K562 (cell line): ENCODE measurements around the gene KRTAP5-1. TPM values are rescaled to one million over a fixed set of nuclear protein-coding genes. Genes with fewer than 3 reads are reported as not detected.

ENCODE experiments used
- ATAC-seq: fragments of 200-7000 bp; cut with Tn5 transposase; 3 replicates; pipeline ENCODE4 v1.9.1; 2020; ENCODE audit warnings: moderate library complexity
- BruUV-seq: library from RNA; stranded (reverse); fragments of 400-500 nt; replicated peaks from 2 replicates; lab custom pipeline; 2021; lab: Mats Ljungman, UMichigan
- CTCF ChIA-PET: fragments of 300-600 bp; formaldehyde crosslinking; extraction: SDS; loops from one replicate; lab custom pipeline; 2021; ENCODE audit warnings: low intra/inter-chr PET ratio; lab: Yijun Ruan, JAX
- POLR2A ChIA-PET: fragments of 300-600, 350-650 bp; sonication (Branson Sonifier 250); formaldehyde crosslinking; extraction: SDS; loops from one replicate; lab custom pipeline; 2021; ENCODE audit warnings: antibody characterized with exemption, inconsistent platforms; lab: Yijun Ruan, JAX
- DNase-seq, 4 experiments: peaks; one replicate each; pipeline versions ENCODE4 v3.0.0 to v3.0.0-alpha.2; 2011 to 2018; ENCODE audit warnings: low spot score in 3 of 4, mixed read lengths in 3 of 4; ENCODE audit errors: extremely low read depth in 1 of 4
- FAIRE-seq: peaks from 2 replicates; lab custom pipeline; 2011; peaks lifted over from hg19 to GRCh38; lab: Jason Lieb, UNC
- H2AFZ ChIP-seq: 2 replicates; pipeline ENCODE4 v1.6.0; 2011; ENCODE audit warnings: low read depth, low read length, control low read depth, inconsistent platforms
- H3K27ac ChIP-seq: fragments of 200-600 bp; 3 replicates; pipeline ENCODE4 v1.8.0; 2011; ENCODE audit warnings: low read depth, mild to moderate bottlenecking, control low read depth, inconsistent platforms, low read length, moderate library complexity, mixed read lengths; ENCODE audit errors: extremely low read depth
- H3K27me3 ChIP-seq, 2 experiments: fragments of 300-600 bp in 1 of 2; 2 replicates in 1 of 2; 3 replicates in 1 of 2; pipeline versions ENCODE4 v1.6.0 to v1.8.0; 2011; ENCODE audit warnings: inconsistent platforms in 2 of 2, low read length in 2 of 2, mild to moderate bottlenecking in 1 of 2, mixed read lengths in 1 of 2, moderate library complexity in 1 of 2; ENCODE audit not compliant: control insufficient read depth in 2 of 2, insufficient read depth in 2 of 2
- H3K36me3 ChIP-seq: fragments of 300-600 bp; 3 replicates; pipeline ENCODE4 v1.8.0; 2011; ENCODE audit warnings: mild to moderate bottlenecking, low read length, inconsistent platforms; ENCODE audit not compliant: control insufficient read depth, insufficient read depth
- H3K4me1 ChIP-seq, 2 experiments: fragments of 200-600 bp in 1 of 2; replicated peaks in 1 of 2; 2 replicates in 1 of 2; 3 replicates in 1 of 2; pipeline versions ENCODE4 v1.5.1 to v1.8.0; 2011; ENCODE audit warnings: inconsistent platforms in 2 of 2, low read length in 2 of 2, mild to moderate bottlenecking in 1 of 2, mixed read lengths in 1 of 2, moderate library complexity in 1 of 2; ENCODE audit not compliant: control insufficient read depth in 2 of 2, insufficient read depth in 2 of 2
- H3K4me2 ChIP-seq: 2 replicates; pipeline ENCODE4 v1.6.1; 2011; ENCODE audit warnings: low read length, control low read depth, inconsistent platforms, mixed read lengths; ENCODE audit not compliant: insufficient read depth
- H3K4me3 ChIP-seq: fragments of 200-600 bp; sonication (generic), shearing (Covaris generic); 2 replicates; pipeline ENCODE4 v1.5.1; 2016; ENCODE audit warnings: control low read depth, inconsistent platforms
- H3K79me2 ChIP-seq: fragments of 200-600 bp; 3 replicates; pipeline ENCODE4 v1.8.0; 2011; ENCODE audit warnings: low read length, inconsistent platforms; ENCODE audit not compliant: control insufficient read depth, insufficient read depth
- H3K9ac ChIP-seq, 2 experiments: 2 replicates each; pipeline versions ENCODE4 v1.6.0 to v1.6.1; 2011; ENCODE audit warnings: low read depth in 2 of 2, low read length in 2 of 2, control low read depth in 1 of 2, inconsistent platforms in 1 of 2, mild to moderate bottlenecking in 1 of 2, mixed read lengths in 1 of 2; ENCODE audit not compliant: insufficient read depth in 1 of 2
- H3K9me1 ChIP-seq: one replicate; pipeline ENCODE4 v1.6.0; 2011; ENCODE audit warnings: inconsistent platforms, mild to moderate bottlenecking, low read length, moderate library complexity; ENCODE audit not compliant: control insufficient read depth, insufficient read depth
- H3K9me3 ChIP-seq: replicated peaks from 2 replicates; pipeline ENCODE4 v1.5.1; 2011; ENCODE audit warnings: low read depth, low read length, inconsistent platforms; ENCODE audit not compliant: control insufficient read depth, insufficient read depth
- H4K20me1 ChIP-seq: replicated peaks from 2 replicates; pipeline ENCODE4 v1.6.1; 2011; ENCODE audit warnings: low read length, inconsistent platforms, mixed read lengths; ENCODE audit not compliant: control insufficient read depth, insufficient read depth
- BMI1 ChIP-seq: fragments of 150-350 bp; IDR thresholded peaks from 2 replicates; pipeline ENCODE4 v1.6.1; 2014; ENCODE audit warnings: low read length
- BRD9 ChIP-seq: fragments of 450-650 bp; IDR thresholded peaks from 2 replicates; pipeline ENCODE4 v1.6.1; 2018; ENCODE audit warnings: low read depth; ENCODE audit not compliant: partially characterized antibody
- DACH1 ChIP-seq: fragments of 450-650 bp; IDR thresholded peaks from 2 replicates; pipeline ENCODE4 v1.6.1; 2018; ENCODE audit not compliant: partially characterized antibody
- FOSL1 ChIP-seq: fragments of 200-800 bp; sonication (Bioruptor generic); conservative IDR thresholded peaks from 2 replicates; pipeline ENCODE4 v1.6.1; 2016; ENCODE audit warnings: missing genetic modification characterization, missing compliant biosample characterization
- HSF4 ChIP-seq: fragments of 250-450 bp; sonication (Bioruptor Pico); IDR thresholded peaks from 2 replicates; pipeline ENCODE4 v2.1.2; 2022; ENCODE audit warnings: mild to moderate bottlenecking, moderate library complexity, borderline replicate concordance
- ILK ChIP-seq: fragments of 450-650 bp; IDR thresholded peaks from 2 replicates; pipeline ENCODE4 v1.6.1; 2016; ENCODE audit warnings: missing genetic modification characterization, low read depth, mild to moderate bottlenecking, missing compliant biosample characterization, moderate library complexity, borderline replicate concordance
- NR2C1 ChIP-seq, 2 experiments: fragments of 450-650 bp; IDR thresholded peaks; 2 replicates each; pipeline ENCODE4 v1.6.1; 2017; ENCODE audit warnings: mild to moderate bottlenecking in 2 of 2, antibody characterized with exemption in 1 of 2, inconsistent platforms in 1 of 2, missing compliant biosample characterization in 1 of 2, missing genetic modification characterization in 1 of 2
- SRSF7 ChIP-seq: fragments of 200-400 bp; formaldehyde crosslinking; optimal IDR thresholded peaks from 2 replicates; pipeline ENCODE3; 2017; ENCODE audit warnings: mild to moderate bottlenecking, low read depth, low read length
- TARDBP ChIP-seq: fragments of 450-650 bp; IDR thresholded peaks from 2 replicates; pipeline ENCODE4 v1.6.1; 2016
- ZFP1 ChIP-seq: fragments of 450-650 bp; formaldehyde crosslinking; IDR thresholded peaks from 2 replicates; pipeline ENCODE4 v1.4.0; 2020; ENCODE audit warnings: mild to moderate bottlenecking, mixed read lengths
- WGBS: fragments of 100-300 bp; shearing (Covaris generic); methylation state at CpG from one replicate; pipeline ENCODE4 v1.1.6; 2016; ENCODE audit warnings: low coverage, mixed read lengths; ENCODE audit not compliant: insufficient coverage; ENCODE audit errors: missing lambda C conversion rate; 5-methylcytosine and 5-hydroxymethylcytosine counted together
- in situ Hi-C: fragments of 300-500 bp; cut with MboI; formaldehyde crosslinking; loops from 4 replicates; pipeline ENCODE4 v1.15.0; 2018; ENCODE audit warnings: inconsistent platforms, mixed read lengths
- intact Hi-C: fragments of 100-400 bp; cut with micrococcal nuclease; formaldehyde crosslinking; loops from 2 replicates; pipeline ENCODE4 v1.14.2; 2022
- polyA plus RNA-seq, 8 experiments: library from polyadenylated mRNA; depleted of rRNA in 4 of 8; stranded (reverse) in 5 of 8; unstranded in 3 of 8; fragments of >200 nt; fragmentation: Nextera tagmentation in 2 of 8; fragmentation: Illumina TruSeq in 1 of 8; extraction: Ambion mirVana in 2 of 8; extraction: Trizol in 1 of 8; gene quantifications; 2 replicates each; pipeline versions ENCODE4 v1.2.1 to v1.2.3, GENCODE V29; 2011 to 2014; ENCODE audit warnings: inconsistent platforms in 1 of 8, missing spikeins in 1 of 8
- total RNA-seq, 7 experiments: library from RNA; depleted of rRNA in 6 of 7; stranded (reverse); fragments of >200 nt in 6 of 7; fragmentation: Illumina TruSeq in 2 of 7; extraction: Trizol in 2 of 7; gene quantifications; 2 replicates each; pipeline versions ENCODE4 v1.2.1 to v1.2.3, GENCODE V29; 2011 to 2021; ENCODE audit warnings: low replicate concordance in 1 of 7
- TF ChIP-seq, protein P1 (sequence below): fragments of 200-400 bp; formaldehyde crosslinking; IDR thresholded peaks from 2 replicates; pipeline ENCODE4 v1.6.1; 2017; ENCODE audit warnings: mild to moderate bottlenecking, low read depth, low read length, moderate library complexity
- TF ChIP-seq, protein P2 (sequence below): fragments of 450-650 bp; IDR thresholded peaks from 2 replicates; pipeline ENCODE4 v1.6.1; 2016; ENCODE audit warnings: low read depth

Gene KRTAP5-1
- total and polyA plus RNA-seq, 9 of the 15 experiments (the other 6 are each of a cell fraction or from before 2014, with no cell fraction given) = not detected

DNA sequence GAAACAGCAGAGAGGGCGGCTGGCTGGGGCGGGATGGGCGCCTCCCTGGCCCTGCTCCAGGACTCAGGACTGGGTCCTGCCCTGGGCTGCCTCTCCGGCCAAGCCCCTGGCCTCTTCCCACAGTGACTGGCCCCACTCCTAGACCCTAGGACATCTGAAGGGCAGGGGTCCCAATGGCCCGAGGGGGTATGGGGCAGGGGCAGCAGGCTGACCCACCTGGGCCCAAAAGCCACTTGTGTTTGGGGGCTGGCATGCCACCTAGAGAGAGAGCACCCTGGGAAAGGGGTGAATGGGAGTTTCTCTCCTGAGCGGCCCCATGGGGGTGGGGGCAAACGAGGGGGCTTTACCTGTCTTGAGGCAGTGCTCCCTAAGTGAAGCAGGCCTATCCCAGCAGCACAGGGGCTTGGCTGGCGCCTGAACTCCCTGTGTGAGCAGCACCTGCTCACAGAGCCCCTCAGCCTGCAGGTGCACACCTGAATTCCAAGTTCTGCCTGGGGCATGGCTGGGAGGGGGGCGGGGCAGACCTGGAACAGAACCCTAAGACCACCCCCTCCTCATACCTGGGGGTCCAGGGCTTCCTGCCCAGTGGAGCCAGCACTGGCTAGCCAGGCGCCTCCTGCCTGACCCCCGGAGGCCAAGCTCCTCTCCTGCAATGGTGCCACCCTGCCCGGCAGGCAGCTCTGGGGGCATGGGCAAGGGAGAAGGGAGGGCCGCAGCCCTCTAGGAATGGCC is 29.9 kb downstream of the KRTAP5-1 start:
- H3K4me1 ChIP-seq = peaks cover 0 to 38% of the 10 kb centered on the region in 2 experiments; a peak in 1 of 5 replicates
- peaks cover 0 to 14% of the 10 kb centered on the region in 2 experiments; a peak in 2 of 5 replicates for H3K27me3 ChIP-seq
- no peak for DNase-seq
- H3K9me3 ChIP-seq = no peaks in the 10 kb centered on the region
- no peak for ATAC-seq
- H3K27ac ChIP-seq = no peak overlapping the region
- ChIA-PET POLR2A (no interaction called here), CTCF (interaction anchor here (0.6 to 0.7 kb wide), 2 partner anchors 19 to 137 kb away, joined by 4 to 5 read pairs; no protein-coding TSS in a partner anchor)
- peaks cover 11% of the 10 kb centered on the region; the same call in 1 of the 2 replicates for H4K20me1 ChIP-seq
- in situ Hi-C loops (no loop called here), intact Hi-C loops (no loop called here)
- no peak overlapping the region for H3K9ac ChIP-seq
- H3K36me3 ChIP-seq = no peaks in the 10 kb centered on the region
- H3K9me1 ChIP-seq = no peaks in the 10 kb centered on the region
- 10% methylated on average over 9 of the region's 13 CpGs for WGBS
- BruUV-seq = no TSS peak
- H3K79me2 ChIP-seq = no peaks in the 10 kb centered on the region
- H3K4me2 ChIP-seq = no peak overlapping the region
- H2AFZ ChIP-seq = no peak overlapping the region
- H3K4me3 ChIP-seq = no peak overlapping the region
- FAIRE-seq = no peak
- TF ChIP-seq BRD9 = no peak
- no peak for TF ChIP-seq FOSL1 (tag)
- TF ChIP-seq, protein P1, sequence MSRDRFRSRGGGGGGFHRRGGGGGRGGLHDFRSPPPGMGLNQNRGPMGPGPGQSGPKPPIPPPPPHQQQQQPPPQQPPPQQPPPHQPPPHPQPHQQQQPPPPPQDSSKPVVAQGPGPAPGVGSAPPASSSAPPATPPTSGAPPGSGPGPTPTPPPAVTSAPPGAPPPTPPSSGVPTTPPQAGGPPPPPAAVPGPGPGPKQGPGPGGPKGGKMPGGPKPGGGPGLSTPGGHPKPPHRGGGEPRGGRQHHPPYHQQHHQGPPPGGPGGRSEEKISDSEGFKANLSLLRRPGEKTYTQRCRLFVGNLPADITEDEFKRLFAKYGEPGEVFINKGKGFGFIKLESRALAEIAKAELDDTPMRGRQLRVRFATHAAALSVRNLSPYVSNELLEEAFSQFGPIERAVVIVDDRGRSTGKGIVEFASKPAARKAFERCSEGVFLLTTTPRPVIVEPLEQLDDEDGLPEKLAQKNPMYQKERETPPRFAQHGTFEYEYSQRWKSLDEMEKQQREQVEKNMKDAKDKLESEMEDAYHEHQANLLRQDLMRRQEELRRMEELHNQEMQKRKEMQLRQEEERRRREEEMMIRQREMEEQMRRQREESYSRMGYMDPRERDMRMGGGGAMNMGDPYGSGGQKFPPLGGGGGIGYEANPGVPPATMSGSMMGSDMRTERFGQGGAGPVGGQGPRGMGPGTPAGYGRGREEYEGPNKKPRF = no peak
- TF ChIP-seq HSF4 (CRISPR knock-in tag) = no peak
- no peak for TF ChIP-seq ILK (tag)
- no peak for TF ChIP-seq TARDBP
- no peak for TF ChIP-seq DACH1
- TF ChIP-seq, protein P2, sequence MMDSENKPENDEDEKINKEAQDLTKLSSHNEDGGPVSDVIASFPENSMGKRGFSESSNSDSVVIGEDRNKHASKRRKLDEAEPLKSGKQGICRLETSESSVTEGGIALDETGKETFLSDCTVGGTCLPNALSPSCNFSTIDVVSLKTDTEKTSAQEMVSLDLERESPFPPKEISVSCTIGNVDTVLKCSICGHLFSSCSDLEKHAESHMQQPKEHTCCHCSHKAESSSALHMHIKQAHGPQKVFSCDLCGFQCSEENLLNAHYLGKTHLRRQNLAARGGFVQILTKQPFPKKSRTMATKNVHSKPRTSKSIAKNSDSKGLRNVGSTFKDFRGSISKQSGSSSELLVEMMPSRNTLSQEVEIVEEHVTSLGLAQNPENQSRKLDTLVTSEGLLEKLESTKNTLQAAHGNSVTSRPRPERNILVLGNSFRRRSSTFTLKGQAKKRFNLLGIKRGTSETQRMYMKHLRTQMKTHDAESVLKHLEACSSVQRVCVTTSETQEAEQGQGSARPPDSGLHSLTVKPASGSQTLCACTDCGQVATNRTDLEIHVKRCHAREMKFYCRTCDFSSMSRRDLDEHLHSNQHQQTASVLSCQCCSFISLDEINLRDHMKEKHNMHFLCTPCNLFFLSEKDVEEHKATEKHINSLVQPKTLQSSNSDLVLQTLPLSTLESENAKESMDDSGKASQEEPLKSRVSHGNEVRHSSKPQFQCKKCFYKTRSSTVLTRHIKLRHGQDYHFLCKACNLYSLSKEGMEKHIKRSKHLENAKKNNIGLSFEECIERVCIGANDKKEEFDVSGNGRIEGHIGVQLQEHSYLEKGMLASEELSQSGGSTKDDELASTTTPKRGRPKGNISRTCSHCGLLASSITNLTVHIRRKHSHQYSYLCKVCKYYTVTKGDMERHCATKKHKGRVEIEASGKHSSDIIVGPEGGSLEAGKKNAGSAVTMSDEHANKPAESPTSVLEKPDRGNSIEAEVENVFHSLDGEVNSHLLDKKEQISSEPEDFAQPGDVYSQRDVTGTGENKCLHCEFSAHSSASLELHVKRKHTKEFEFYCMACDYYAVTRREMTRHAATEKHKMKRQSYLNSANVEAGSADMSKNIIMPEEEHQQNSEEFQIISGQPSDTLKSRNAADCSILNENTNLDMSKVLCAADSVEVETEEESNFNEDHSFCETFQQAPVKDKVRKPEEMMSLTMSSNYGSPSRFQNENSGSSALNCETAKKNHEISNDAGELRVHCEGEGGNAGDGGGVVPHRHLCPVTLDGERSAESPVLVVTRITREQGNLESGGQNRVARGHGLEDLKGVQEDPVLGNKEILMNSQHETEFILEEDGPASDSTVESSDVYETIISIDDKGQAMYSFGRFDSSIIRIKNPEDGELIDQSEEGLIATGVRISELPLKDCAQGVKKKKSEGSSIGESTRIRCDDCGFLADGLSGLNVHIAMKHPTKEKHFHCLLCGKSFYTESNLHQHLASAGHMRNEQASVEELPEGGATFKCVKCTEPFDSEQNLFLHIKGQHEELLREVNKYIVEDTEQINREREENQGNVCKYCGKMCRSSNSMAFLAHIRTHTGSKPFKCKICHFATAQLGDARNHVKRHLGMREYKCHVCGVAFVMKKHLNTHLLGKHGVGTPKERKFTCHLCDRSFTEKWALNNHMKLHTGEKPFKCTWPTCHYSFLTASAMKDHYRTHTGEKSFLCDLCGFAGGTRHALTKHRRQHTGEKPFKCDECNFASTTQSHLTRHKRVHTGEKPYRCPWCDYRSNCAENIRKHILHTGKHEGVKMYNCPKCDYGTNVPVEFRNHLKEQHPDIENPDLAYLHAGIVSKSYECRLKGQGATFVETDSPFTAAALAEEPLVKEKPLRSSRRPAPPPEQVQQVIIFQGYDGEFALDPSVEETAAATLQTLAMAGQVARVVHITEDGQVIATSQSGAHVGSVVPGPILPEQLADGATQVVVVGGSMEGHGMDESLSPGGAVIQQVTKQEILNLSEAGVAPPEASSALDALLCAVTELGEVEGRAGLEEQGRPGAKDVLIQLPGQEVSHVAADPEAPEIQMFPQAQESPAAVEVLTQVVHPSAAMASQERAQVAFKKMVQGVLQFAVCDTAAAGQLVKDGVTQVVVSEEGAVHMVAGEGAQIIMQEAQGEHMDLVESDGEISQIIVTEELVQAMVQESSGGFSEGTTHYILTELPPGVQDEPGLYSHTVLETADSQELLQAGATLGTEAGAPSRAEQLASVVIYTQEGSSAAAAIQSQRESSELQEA = no peak
- no peak for TF ChIP-seq BMI1
- TF ChIP-seq ZFP1 = no peak
- TF ChIP-seq NR2C1 (IDR thresholded peaks at IDR 0.05) = no peak
- no peak for TF ChIP-seq NR2C1 (tag; IDR thresholded peaks at IDR 0.05)
- TF ChIP-seq SRSF7 = no peak
